Liver (tissue), 9 donors: ENCODE data around the gene MMD. TPM values are rescaled to one million over a fixed set of nuclear protein-coding genes. Genes with fewer than 3 reads are reported as not detected.

Experiments
- DNase-seq: peaks from one replicate; pipeline ENCODE4 v3.0.0-alpha.2; 2017; ENCODE audit warnings: low spot score
- H3K27ac ChIP-seq, 2 donors: one replicate each; pipeline ENCODE4 v1.7.0; 2013; ENCODE audit warnings: inconsistent platforms in 2 of 2, low read length in 2 of 2, control low read depth in 1 of 2, low read depth in 1 of 2, mild to moderate bottlenecking in 1 of 2
- H3K27me3 ChIP-seq, 4 donors: one replicate each; pipeline versions ENCODE4 v1.6.1 to v1.7.0; 2013; ENCODE audit warnings: low read length in 3 of 4, inconsistent platforms in 1 of 4, mild to moderate bottlenecking in 1 of 4, moderate library complexity in 1 of 4; ENCODE audit not compliant: control insufficient read depth in 4 of 4, insufficient read depth in 4 of 4
- H3K36me3 ChIP-seq, 4 donors: one replicate each; pipeline versions ENCODE4 v1.6.1 to v1.7.0; 2013; ENCODE audit warnings: low read length in 3 of 4, mild to moderate bottlenecking in 3 of 4, low read depth in 1 of 4, moderate library complexity in 1 of 4; ENCODE audit not compliant: control insufficient read depth in 4 of 4, insufficient read depth in 3 of 4
- H3K4me1 ChIP-seq, 4 donors: one replicate each; pipeline versions ENCODE4 v1.6.1 to v1.7.0; 2013; ENCODE audit warnings: low read length in 3 of 4, mild to moderate bottlenecking in 3 of 4, moderate library complexity in 1 of 4; ENCODE audit not compliant: control insufficient read depth in 4 of 4, insufficient read depth in 4 of 4
- H3K4me3 ChIP-seq, 3 donors: one replicate each; pipeline versions ENCODE4 v1.6.1 to v1.7.0; 2013; ENCODE audit warnings: low read length in 3 of 3, control low read depth in 1 of 3, low read depth in 1 of 3, mild to moderate bottlenecking in 1 of 3
- H3K9ac ChIP-seq, 2 donors: one replicate each; pipeline ENCODE4 v1.7.0; 2013; ENCODE audit warnings: low read length in 2 of 2, mild to moderate bottlenecking in 2 of 2, moderate library complexity in 2 of 2, control low read depth in 1 of 2, low read depth in 1 of 2
- H3K9me3 ChIP-seq, 4 donors: one replicate each; pipeline versions ENCODE4 v1.6.1 to v1.7.0; 2013; ENCODE audit warnings: low read length in 3 of 4; ENCODE audit not compliant: control insufficient read depth in 4 of 4
- ATF3 ChIP-seq: IDR thresholded peaks from 2 replicates; pipeline ENCODE4 v1.6.1; 2016; ENCODE audit warnings: antibody characterized with exemption
- EGR1 ChIP-seq, 2 donors: IDR thresholded peaks; 2 replicates each; pipeline ENCODE4 v1.6.1; 2016 to 2018; ENCODE audit warnings: antibody characterized with exemption in 2 of 2, low read depth in 2 of 2
- FOXA1 ChIP-seq: IDR thresholded peaks from 2 replicates; pipeline ENCODE4 v1.6.1; 2016; ENCODE audit warnings: antibody characterized with exemption
- FOXA2 ChIP-seq: IDR thresholded peaks from 2 replicates; pipeline ENCODE4 v1.6.1; 2016; ENCODE audit warnings: antibody characterized with exemption
- GABPA ChIP-seq, 2 donors: IDR thresholded peaks in 1 of 2; conservative IDR thresholded peaks in 1 of 2; 2 replicates each; pipeline ENCODE4 v1.6.1; 2016; ENCODE audit warnings: antibody characterized with exemption in 2 of 2, mild to moderate bottlenecking in 1 of 2, moderate library complexity in 1 of 2
- HNF4A ChIP-seq, 2 donors: conservative IDR thresholded peaks; 2 replicates each; pipeline ENCODE4 v1.6.1; 2016; ENCODE audit warnings: antibody characterized with exemption in 2 of 2, mild to moderate bottlenecking in 2 of 2
- HNF4G ChIP-seq: IDR thresholded peaks from 2 replicates; pipeline ENCODE4 v1.6.1; 2016; ENCODE audit warnings: antibody characterized with exemption
- JUND ChIP-seq, 2 donors: IDR thresholded peaks; 2 replicates each; pipeline ENCODE4 v1.6.1; 2016; ENCODE audit warnings: antibody characterized with exemption in 2 of 2
- NR2F2 ChIP-seq: IDR thresholded peaks from 2 replicates; pipeline ENCODE4 v1.6.1; 2016; ENCODE audit warnings: antibody characterized with exemption
- RAD21 ChIP-seq, 2 donors: IDR thresholded peaks; 2 replicates each; pipeline ENCODE4 v1.6.1; 2016; ENCODE audit warnings: antibody characterized with exemption in 2 of 2, mild to moderate bottlenecking in 2 of 2
- REST ChIP-seq: IDR thresholded peaks from 2 replicates; pipeline ENCODE4 v1.6.1; 2016; ENCODE audit warnings: antibody characterized with exemption, mild to moderate bottlenecking
- RXRA ChIP-seq, 2 donors: IDR thresholded peaks; 2 replicates each; pipeline ENCODE4 v1.6.1; 2017 to 2018; ENCODE audit warnings: antibody characterized with exemption in 2 of 2, mild to moderate bottlenecking in 1 of 2
- SP1 ChIP-seq: IDR thresholded peaks from 2 replicates; pipeline ENCODE4 v1.6.1; 2018; ENCODE audit warnings: antibody characterized with exemption, mild to moderate bottlenecking
- TAF1 ChIP-seq: conservative IDR thresholded peaks from 2 replicates; pipeline ENCODE4 v1.6.1; 2016; ENCODE audit warnings: antibody characterized with exemption, mild to moderate bottlenecking
- YY1 ChIP-seq: IDR thresholded peaks from 2 replicates; pipeline ENCODE4 v1.6.1; 2016; ENCODE audit warnings: antibody characterized with exemption, mild to moderate bottlenecking
- WGBS: extraction: QIAGEN DNeasy Blood & Tissue Kit; methylation state at CpG from one replicate; pipeline ENCODE4 v1.1.7; 2013; 5-methylcytosine and 5-hydroxymethylcytosine counted together
- polyA plus RNA-seq, 2 donors: library from polyadenylated mRNA; stranded (reverse) in 1 of 2; unstranded in 1 of 2; fragments of 200-250 nt in 1 of 2; fragments of >200 nt in 1 of 2; fragmentation: Nextera tagmentation in 1 of 2; extraction: Ambion mirVana in 1 of 2; gene quantifications; one replicate each; pipeline versions ENCODE4 v1.2.1 to v1.2.3, GENCODE V29; 2013 to 2015
- total RNA-seq, 2 donors: library from RNA; depleted of rRNA; stranded (reverse); fragments of >200 nt; gene quantifications; one replicate each; pipeline ENCODE4 v1.2.3, GENCODE V29; 2014
- TF ChIP-seq, protein P1 (sequence below): IDR thresholded peaks from 2 replicates; pipeline ENCODE4 v1.6.1; 2016; ENCODE audit warnings: antibody characterized with exemption
- TF ChIP-seq, protein P2 (sequence below): IDR thresholded peaks from 2 replicates; pipeline ENCODE4 v1.6.1; 2016; ENCODE audit warnings: antibody characterized with exemption
- TF ChIP-seq, protein P3 (sequence below): fragments of 150-350 bp; IDR thresholded peaks from 2 replicates; pipeline ENCODE4 v1.5.1; 2017; ENCODE audit warnings: improper control_type of control experiment, low read depth, low read length; ENCODE audit not compliant: missing input control
- donor health status: healthy.
- donor health status: healthy.
- donor health status: healthy.
- donor health status: healthy.
- donor health status: healthy.

The MMD gene
- total and polyA plus RNA-seq, 4 donors, result 4.9 to 18.7 (median 11.4) TPM

GRCh38 chr17:55413825-55414489 lies 7.7 kb downstream of the MMD start:
- no peaks in the 10 kb centered on the region for H3K9me3 ChIP-seq
- no peak overlapping the region for H3K9ac ChIP-seq
- DNase-seq, result no peak
- TF ChIP-seq GABPA (IDR thresholded peaks at IDR 0.05 in 1 of 2, conservative IDR thresholded peaks at IDR 0.05 in 1 of 2), result no peak
- TF ChIP-seq TAF1, result no peak
- no peak for TF ChIP-seq EGR1 (IDR thresholded peaks at IDR 0.05; ENCODE audit: low read depth in 2 of 2)
- TF ChIP-seq, protein P1, sequence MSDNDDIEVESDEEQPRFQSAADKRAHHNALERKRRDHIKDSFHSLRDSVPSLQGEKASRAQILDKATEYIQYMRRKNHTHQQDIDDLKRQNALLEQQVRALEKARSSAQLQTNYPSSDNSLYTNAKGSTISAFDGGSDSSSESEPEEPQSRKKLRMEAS, result no peak
- TF ChIP-seq, protein P2, sequence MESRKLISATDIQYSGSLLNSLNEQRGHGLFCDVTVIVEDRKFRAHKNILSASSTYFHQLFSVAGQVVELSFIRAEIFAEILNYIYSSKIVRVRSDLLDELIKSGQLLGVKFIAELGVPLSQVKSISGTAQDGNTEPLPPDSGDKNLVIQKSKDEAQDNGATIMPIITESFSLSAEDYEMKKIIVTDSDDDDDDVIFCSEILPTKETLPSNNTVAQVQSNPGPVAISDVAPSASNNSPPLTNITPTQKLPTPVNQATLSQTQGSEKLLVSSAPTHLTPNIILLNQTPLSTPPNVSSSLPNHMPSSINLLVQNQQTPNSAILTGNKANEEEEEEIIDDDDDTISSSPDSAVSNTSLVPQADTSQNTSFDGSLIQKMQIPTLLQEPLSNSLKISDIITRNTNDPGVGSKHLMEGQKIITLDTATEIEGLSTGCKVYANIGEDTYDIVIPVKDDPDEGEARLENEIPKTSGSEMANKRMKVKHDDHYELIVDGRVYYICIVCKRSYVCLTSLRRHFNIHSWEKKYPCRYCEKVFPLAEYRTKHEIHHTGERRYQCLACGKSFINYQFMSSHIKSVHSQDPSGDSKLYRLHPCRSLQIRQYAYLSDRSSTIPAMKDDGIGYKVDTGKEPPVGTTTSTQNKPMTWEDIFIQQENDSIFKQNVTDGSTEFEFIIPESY, result no peak
- no peak for TF ChIP-seq FOXA1
- TF ChIP-seq RXRA (IDR thresholded peaks at IDR 0.05), result no peak
- no peak for TF ChIP-seq YY1
- TF ChIP-seq HNF4A (conservative IDR thresholded peaks at IDR 0.05), result no peak
- TF ChIP-seq, protein P3, sequence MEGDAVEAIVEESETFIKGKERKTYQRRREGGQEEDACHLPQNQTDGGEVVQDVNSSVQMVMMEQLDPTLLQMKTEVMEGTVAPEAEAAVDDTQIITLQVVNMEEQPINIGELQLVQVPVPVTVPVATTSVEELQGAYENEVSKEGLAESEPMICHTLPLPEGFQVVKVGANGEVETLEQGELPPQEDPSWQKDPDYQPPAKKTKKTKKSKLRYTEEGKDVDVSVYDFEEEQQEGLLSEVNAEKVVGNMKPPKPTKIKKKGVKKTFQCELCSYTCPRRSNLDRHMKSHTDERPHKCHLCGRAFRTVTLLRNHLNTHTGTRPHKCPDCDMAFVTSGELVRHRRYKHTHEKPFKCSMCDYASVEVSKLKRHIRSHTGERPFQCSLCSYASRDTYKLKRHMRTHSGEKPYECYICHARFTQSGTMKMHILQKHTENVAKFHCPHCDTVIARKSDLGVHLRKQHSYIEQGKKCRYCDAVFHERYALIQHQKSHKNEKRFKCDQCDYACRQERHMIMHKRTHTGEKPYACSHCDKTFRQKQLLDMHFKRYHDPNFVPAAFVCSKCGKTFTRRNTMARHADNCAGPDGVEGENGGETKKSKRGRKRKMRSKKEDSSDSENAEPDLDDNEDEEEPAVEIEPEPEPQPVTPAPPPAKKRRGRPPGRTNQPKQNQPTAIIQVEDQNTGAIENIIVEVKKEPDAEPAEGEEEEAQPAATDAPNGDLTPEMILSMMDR, result no peak
- TF ChIP-seq REST, result no peak
- TF ChIP-seq SP1, result no peak
- no peak for TF ChIP-seq ATF3
- no peak for TF ChIP-seq RAD21 (IDR thresholded peaks at IDR 0.05)
- no peak for TF ChIP-seq FOXA2
- no peak for TF ChIP-seq HNF4G
- no peak for TF ChIP-seq NR2F2
- TF ChIP-seq JUND (IDR thresholded peaks at IDR 0.05), result no peak
- H3K36me3 ChIP-seq, result peaks cover 2 to 23% (median 11%) of the 10 kb centered on the region in 4 donors
- WGBS, result 96% methylated on average over 8 of the region's 8 CpGs
- H3K27ac ChIP-seq, result no peak overlapping the region
- H3K4me1 ChIP-seq, result peaks cover 0 to 11% (median 5%) of the 10 kb centered on the region in 4 donors
- H3K4me3 ChIP-seq, result no peak overlapping the region
- H3K27me3 ChIP-seq, result no peaks in the 10 kb centered on the region
